Myocyte (in vitro differentiated cells): Measurements from ENCODE around the gene CRTAC1. TPM values are rescaled to one million over a fixed set of nuclear protein-coding genes. Genes with fewer than 3 reads are reported as not detected.

Experiments used
- DNase-seq: peaks from one replicate; pipeline ENCODE4 v3.0.0-alpha.2; 2012; ENCODE audit warnings: low read depth
- polyA plus RNA-seq: library from polyadenylated mRNA; unstranded; fragments of >200 nt; gene quantifications from one replicate; pipeline ENCODE4 v1.2.1, GENCODE V29; 2012; ENCODE audit warnings: missing spikeins
- total RNA-seq: library from RNA; depleted of rRNA; stranded (reverse); fragments of >200 nt; gene quantifications from 2 replicates; pipeline ENCODE4 v1.2.3, GENCODE V29; 2014

The CRTAC1 gene, protein sequence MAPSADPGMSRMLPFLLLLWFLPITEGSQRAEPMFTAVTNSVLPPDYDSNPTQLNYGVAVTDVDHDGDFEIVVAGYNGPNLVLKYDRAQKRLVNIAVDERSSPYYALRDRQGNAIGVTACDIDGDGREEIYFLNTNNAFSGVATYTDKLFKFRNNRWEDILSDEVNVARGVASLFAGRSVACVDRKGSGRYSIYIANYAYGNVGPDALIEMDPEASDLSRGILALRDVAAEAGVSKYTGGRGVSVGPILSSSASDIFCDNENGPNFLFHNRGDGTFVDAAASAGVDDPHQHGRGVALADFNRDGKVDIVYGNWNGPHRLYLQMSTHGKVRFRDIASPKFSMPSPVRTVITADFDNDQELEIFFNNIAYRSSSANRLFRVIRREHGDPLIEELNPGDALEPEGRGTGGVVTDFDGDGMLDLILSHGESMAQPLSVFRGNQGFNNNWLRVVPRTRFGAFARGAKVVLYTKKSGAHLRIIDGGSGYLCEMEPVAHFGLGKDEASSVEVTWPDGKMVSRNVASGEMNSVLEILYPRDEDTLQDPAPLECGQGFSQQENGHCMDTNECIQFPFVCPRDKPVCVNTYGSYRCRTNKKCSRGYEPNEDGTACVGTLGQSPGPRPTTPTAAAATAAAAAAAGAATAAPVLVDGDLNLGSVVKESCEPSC
- not detected in 2 replicates for total RNA-seq
- 0.24 TPM for polyA plus RNA-seq

DNA sequence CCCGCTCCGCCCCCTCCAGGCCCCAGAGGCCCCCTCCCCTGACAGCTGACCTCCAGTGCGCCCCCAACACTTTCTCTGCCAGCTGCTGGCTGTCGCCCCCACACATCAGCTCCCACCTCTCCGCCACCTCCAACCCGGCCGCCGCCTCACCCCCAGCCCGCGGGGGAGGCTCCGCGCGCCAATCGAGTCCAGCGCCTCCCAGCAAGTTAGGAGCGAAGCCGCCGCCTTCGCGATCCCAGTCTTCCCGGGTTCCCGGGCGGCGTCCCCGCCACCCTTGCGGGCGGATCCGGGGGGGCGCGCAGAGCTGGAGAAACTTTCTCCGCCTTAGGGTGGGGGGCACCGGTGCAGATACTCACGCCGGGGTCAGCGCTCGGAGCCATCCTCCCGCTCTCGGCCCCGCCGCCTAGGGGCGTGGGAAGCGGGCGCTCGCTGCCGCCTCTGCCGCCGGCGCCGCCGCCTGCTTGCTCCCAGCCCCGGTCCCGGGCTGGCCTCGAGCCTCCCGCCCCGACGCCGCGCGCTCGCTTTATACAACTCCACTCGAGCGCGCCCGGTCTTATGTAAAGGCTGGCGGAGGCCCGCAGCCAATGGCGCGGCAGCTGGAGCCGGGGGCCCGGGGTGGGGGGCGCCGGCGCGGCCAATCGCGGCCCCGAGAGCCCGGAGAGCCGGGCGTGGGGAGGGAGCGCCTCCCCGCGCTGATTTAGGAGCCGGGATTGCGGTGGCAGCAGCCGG is at the start of gene CRTAC1:
TSS of gene CRTAC1 (minus strand) at position 529 of the 729 bp plus-strand sequence. CDS start at position 380, 149 bp downstream.
- DNase-seq = no peak

DNA sequence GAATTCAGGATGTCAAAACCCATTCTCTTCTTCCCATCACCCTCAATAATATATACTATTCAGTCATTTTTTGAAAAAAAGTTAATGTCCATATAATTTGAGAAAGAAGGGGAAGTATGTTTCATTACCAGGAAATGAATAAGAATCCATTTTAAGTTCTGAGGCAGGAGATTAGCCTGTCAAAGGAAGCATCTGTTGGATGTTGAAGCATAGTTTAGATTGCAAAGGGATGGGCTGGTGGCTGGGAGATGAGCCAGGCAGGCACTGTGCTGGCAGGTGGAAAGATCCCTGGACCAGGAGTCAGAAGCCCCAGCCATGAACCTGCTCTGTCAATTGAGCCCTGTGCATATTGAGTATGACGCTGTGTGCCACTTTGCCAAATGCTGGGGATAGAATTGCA is 48.4 kb upstream of the CRTAC1 start:
- DNase-seq = no peak

DNA sequence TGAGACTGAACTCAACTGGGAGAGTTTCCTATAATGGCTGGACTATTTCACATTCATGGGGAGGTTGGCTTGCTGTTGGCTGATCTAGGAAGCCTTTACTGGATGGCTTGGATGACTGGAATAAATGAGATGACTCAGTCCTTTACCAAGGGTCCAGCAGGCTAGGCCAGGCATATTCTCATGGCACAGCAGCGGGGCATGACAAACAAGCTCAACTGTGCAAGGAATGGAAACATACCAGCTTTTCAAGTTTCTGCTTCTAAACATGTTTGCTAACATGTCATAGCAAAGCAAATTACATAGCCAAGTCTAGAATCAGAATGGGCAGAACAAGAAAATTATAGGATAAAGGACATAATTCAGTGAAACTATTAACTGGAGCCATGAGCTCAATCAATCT is 46.8 kb upstream of the CRTAC1 start:
- no peak for DNase-seq

DNA sequence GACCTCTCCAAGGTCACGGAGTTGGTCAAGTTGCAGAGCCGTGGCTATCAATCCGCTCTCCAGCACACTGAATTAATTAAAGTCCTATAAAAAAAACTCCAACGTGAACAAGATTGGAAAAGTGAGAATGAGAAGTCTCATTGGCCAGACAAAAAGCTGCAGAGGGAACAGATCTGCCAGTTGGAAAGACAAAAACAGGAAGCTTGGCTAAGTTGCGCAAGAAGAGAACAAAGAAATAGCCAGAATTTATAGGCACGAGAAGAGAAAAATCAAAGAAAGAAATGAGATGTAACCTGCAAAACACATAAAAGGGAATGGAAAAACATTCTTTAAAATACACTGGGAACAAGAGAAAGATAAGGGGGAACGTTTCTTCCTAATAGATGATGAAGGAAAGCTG is 45.7 kb upstream of the CRTAC1 start:
- no peak for DNase-seq

DNA sequence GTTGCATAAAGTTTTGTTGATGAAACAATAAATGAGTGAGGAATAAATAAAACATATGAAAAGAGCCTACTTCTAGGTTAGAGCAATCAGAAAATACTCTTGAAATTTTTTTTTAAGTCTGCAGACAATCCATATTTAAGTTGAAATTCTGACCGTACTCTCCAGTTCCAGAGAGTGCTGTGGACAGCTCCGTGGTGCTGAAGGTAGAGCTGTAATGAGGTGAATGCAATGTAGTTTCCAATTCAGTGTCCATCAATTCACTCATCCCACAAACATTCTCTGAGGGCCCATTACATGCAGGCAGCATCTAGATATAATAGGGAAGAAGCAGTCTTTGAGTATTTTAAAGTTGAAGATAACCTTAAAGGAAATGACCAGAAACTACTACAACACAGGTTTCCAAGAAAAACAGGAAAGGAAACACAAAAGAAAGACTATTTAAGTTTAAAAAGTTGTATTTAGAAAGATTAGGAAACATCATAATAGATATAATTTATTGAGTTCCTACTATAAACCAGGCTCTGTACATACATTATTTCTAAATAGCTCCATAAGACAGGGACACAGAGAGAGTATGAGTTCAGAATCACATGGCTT is 44.0 kb upstream of the CRTAC1 start:
- DNase-seq = peak; percentile 43

DNA sequence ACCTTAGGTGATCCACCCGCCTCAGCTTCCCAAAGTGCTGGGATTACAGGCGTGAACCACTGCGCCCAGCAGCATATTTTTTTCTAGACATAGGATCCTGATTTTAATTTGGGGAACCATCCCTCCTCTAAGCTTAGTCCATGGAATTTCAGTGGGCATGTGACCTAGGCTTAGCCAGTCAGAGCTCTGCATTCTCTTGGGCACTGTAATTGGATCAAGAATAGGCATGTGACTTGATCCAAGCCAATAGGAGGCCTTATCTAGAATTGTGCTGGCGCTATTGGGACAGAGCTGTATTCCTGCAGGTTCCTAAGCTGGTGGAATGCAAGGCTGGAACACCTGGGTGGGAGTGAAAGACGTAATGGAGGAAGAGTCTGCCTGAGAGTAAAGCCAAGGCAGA is 36.7 kb upstream of the CRTAC1 start:
- DNase-seq = no peak

DNA sequence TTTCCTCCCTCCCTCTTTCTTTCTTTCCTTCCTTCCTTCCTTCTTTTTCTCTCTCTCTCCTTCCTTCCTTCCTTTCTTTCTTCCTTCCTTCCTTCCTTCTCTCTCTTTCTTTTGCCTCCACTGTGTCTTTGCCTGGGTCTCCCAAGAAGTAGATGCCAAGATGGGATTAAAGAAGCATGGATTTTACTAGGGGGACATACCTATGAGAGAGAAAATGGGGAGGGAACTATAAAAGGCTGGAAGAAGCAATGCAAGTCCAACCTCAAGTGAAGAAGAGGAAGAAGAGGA is 33.3 kb upstream of the CRTAC1 start:
- no peak for DNase-seq

DNA sequence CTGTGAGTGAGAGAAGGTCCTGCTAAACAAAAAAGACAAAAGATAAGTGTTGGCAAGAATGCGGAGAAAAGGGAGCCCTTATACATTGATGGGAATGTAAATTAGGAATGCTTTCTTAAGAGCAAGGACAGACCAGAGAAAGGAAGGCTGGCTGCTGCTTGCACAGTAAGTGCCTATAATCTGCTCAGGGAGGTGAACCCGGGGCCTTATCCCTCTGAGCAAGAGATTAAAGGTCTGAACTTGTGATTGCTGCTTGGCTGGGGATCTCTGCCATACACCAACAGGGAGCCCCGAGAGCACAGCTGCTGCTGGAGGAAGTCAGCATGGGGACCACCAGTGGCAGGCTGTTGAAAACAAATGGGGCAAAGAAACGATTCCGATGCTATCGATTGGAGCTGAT is 32.0 kb upstream of the CRTAC1 start:
- DNase-seq = no peak

DNA sequence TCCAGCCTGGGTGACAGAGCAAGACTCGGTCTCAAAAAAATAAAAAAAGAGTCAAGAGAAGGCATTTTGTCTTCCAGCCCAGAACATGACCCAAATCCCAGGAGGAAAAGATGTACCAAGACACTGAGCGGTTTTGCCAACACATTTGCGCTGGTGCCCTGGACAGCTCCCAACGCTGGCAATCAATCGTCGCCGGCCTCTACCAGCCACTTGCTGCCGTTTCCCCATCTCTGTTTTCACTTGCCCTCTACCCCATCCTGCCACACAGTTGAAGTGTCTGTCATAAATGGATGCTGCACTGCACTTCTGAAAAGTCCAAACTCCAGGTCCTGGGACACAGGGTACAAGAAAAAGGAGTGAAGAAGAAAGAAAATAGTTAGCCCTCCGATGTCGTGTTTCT is 29.7 kb upstream of the CRTAC1 start:
- DNase-seq = no peak

DNA sequence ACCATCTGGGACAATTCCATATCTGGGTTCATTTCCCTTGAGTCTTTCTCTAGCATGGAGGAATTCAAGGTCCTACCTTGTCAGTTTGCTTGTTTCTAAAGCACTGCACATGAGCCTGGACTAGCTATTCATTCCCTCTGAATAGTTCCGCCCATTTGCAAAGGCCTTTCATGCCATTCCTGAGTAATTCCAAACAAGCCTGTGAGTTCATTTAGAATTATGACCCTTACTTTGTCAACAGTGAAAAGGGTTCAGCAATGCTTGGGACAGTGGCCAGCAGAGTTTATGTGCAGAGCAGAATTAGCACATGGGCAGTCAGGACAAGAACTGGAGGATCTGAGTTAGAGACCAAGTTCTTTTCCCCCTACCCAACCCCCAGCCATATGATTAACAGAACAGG is 27.9 kb upstream of the CRTAC1 start:
- DNase-seq = no peak

DNA sequence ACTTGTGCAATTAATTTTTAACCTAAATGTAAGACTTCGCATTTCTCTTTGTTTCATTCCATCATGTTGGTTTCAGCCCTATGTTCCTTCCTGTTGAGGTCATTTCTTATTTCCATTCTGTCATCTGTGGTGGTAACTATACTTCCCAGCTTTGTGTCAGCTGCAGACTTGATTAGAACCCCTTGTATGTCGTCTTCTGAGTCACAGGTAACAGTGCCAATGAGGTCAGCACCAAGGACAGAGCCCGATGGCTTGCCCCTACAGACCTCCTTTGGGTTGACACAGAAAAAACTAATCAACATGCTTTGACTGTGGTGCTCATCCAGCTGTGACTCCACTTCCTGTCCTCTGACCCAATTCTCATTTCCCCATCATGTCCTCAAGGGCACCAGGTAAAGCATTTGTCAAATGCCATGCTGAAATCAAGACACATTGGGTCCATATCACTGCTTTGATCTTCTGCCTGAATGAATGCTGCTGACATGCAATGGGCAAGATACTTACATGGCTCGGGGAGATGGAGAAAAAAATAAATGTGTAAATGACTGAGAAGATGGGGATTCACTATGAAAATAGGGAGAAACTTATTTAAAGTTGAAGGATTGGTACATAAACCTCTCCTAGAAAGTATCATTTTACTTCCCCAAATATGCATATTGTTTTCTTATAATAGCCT is 25.6 kb upstream of the CRTAC1 start:
- DNase-seq = peak; percentile 37

DNA sequence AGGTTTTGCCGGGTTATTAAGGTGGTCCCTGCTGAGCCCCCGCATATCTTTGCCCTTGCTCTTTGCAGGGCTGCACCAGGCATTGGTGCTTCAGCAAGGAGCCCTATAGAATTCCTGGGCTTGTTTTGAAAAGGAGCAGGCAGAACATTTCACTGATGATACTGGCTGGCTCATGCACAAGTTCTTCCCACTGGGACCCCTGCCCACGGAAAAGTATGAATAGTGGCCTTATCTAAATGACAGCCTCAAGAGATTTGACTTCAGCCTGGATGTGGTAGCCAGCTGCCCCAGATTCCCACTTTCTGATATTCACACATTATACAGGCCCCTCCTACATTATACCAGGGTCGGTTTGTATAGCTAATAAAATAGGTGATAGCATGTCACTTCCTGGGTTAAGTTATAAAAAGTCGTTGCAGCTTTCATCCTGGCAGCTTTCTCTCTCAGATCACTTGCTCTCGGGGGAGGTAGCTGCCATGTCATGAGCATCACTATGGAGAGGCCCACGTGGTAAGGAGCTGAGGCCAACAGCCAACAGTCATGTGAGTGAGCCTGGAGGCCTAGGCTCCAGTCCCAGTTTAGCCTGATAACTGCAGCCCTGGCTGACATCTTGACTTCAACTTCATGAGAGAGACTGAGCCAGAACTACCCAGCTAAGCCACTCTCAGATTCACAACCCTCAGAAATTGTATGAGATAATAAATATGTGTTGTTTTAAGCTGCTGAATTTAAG is 16.8 kb upstream of the CRTAC1 start:
- no peak for DNase-seq

DNA sequence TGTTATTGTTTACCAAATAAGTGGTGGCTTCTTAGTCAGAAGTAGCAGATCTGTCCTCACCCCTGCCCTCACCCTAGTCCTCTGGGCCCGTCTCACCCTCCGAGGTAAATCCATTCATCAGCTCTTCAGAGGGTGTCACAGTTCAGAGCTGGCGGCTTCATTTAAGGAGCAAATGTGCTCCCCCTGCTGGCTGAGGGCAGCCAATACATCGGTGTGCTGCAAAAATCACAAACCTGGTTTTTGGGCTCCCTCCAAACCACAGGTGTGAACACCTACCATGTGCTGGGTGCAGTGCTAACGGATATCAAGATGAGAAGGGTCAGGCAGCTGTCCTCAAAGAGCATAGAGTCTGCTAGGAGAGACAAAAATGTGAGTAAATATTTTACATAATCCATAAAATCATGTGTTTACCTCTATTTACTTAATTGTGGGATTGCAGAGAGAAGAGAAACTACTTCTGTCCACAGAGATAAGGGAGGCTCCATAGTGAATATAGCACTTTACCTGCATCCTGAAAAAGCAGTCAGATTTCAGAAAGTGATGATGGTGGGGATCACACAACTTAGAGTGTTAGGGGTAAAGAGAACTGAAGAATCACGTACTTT is 15.5 kb upstream of the CRTAC1 start:
- peak; percentile 66 for DNase-seq

DNA sequence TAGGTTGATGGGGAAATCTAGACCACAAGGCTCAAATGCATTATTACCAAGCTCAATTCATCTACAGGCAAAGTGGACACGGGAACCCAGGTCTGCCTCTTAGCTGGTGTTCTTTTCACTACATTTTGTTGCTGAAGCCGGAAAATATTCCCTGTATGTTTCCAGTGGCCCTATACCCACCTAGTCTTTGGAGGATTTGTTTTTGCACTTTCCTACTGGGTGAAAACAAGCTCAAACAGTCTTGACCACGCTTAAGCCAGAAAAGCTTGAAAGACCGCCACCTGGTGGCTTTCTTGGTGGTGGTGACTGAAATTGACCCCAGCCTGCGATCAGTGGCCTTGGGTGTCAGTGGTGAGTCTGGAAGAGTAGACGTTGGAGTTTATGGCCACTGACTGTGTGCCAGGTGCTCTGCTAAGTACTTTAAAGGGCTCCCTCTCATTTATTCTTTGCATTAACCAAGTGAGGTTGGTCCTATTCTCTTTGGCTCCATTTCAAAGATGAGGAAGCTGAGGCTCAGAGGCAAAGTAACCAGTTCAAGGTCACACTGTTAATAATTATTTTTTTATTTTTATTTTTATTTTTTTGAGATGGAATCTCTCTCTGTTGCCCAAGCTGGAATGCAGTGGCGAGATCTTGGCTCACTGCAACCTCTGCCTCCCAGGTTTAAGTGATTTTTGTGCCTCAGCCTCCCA is 11.1 kb upstream of the CRTAC1 start:
- peak; percentile 73 for DNase-seq

DNA sequence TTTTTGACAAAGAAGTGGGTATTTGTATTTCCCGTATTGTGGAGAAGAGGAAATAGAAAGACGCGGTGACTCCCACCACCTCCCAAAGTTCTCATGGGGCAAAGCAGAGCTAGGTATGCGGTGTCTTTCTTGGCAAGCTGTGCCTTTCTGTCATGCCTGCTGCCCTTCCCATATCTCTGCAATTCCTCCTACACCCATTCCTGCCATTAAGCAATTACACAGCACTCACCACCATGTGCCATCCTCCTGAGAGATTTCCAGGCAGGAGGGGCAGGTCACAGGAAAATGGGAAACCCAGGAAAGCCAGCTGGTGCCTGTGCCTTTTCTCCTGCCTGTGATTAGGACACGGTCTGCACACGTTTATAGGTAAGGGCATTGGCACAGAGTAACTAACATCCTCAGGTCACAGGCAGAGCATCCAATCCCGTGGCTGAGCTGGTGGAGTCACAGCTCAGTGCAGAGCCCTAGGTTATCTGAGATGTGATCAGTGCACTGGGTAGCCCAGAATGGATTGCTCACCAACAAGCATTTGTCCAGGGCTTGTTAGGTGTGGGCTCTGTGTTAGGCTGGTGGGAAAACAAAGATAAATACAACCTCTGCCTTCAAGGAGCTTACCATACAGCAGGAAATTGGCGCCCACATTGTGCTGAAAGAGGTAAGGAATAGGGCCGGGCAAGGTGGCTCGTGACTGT is 9.4 kb upstream of the CRTAC1 start:
- no peak for DNase-seq

DNA sequence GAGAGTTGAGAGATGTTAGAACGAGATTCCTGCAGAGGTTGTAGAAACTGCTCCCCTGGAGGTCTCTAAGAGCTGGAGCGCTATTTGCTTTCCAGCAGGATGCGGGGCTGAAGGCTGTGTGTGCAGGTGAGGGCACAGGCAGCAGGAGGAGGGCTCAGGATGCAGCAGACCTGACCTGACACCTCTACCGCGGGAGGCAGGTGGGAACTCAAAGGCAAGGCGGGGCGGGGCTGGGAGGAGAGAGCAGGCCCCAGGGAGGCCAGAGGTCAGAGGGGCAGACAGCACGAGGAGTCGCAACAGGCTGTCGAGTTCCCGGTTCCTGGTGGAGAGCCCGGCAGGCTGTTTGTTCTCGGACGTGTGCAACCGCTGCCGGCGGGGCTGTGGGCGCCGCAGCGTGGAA is 7.9 kb upstream of the CRTAC1 start:
- no peak for DNase-seq

DNA sequence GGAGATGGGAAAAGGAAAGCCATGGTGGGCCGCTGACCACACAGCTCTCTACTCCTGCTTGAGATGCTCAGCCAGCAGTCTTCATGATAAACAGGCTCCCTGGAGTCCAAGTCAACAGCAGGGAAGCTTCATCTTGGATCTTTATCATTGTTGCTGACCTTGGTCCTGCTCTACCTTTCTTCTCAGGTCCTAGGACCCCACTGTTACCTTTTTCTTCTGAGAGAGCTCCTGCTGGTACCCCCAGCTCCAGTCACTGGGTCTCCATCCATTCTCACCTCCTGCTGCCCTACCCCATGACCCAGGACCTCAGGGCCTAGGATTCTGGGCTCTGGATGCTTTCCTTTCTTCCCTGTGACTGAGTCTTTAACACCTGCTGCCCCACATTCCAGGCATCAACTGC is 5.2 kb upstream of the CRTAC1 start:
- DNase-seq = no peak

DNA sequence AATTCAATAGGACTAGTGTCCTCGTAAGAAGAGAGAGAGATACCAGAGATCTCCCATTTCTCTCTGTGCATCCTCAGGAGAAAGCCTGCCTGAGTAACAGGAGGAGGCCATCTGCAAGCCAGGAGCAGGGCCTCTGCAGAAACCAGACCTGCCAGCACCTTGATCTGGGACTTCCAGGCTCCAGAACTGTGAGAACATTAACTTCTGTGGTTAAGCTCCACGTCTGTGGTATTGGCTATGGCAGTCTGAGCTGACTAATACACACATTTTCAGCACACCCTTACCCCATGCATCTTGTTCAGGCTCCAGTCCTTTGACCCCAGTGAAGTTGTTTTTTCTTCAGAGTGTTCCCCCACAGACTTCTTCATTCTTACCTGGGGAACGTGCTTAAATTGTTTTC is 3.1 kb upstream of the CRTAC1 start:
- DNase-seq = no peak

DNA sequence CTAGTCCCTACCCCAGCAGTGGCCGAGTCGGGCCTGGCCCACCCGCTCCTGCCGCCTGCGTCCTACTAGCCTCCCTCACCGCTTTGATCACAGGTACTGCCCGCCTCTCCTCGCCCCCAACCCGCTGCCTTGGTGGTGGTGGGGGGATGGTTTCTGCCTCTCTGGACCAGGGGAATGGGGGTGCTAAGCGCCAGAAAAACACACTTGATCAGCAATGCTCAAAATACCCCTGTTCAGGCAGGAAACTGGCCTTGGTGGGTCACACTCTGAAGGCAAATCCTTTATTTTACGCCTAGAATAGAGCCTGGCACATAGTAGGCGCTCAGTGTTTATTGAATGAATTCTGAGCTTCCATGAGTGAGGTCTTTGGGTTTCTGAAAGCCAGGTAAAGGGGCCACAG is 1.0 kb upstream of the CRTAC1 start:
- no peak for DNase-seq
